GM12872 (cell line): ENCODE results near the gene LRRC2.

ENCODE experiments used
- TF ChIP-seq, protein P1 (sequence below): IDR thresholded peaks from 3 replicates; pipeline ENCODE4 v1.5.1; 2011; ENCODE audit warnings: low read depth, mild to moderate bottlenecking, low read length, moderate library complexity; ENCODE audit not compliant: insufficient read depth

The LRRC2 gene

DNA sequence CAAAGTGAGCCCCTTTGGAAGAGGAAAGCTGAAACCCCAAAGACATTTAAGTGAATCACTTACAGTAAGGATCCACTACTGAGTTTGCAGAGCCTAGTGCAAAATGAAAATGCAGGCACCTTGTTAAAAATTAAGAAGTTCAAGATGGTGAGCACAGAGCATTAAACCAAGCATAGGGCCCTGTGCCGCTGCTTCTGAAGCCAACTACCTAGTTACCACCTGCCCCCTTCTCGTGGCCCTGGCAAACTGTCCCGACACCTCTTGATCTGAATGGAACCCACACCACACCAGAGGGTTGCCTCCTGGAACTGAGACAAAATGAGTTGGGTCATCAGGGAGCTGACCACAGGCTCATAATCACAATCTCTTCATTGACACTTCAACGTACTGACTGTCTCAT, 25.6 kb downstream of the LRRC2 start:
- TF ChIP-seq, protein P1, sequence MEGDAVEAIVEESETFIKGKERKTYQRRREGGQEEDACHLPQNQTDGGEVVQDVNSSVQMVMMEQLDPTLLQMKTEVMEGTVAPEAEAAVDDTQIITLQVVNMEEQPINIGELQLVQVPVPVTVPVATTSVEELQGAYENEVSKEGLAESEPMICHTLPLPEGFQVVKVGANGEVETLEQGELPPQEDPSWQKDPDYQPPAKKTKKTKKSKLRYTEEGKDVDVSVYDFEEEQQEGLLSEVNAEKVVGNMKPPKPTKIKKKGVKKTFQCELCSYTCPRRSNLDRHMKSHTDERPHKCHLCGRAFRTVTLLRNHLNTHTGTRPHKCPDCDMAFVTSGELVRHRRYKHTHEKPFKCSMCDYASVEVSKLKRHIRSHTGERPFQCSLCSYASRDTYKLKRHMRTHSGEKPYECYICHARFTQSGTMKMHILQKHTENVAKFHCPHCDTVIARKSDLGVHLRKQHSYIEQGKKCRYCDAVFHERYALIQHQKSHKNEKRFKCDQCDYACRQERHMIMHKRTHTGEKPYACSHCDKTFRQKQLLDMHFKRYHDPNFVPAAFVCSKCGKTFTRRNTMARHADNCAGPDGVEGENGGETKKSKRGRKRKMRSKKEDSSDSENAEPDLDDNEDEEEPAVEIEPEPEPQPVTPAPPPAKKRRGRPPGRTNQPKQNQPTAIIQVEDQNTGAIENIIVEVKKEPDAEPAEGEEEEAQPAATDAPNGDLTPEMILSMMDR = no peak

DNA sequence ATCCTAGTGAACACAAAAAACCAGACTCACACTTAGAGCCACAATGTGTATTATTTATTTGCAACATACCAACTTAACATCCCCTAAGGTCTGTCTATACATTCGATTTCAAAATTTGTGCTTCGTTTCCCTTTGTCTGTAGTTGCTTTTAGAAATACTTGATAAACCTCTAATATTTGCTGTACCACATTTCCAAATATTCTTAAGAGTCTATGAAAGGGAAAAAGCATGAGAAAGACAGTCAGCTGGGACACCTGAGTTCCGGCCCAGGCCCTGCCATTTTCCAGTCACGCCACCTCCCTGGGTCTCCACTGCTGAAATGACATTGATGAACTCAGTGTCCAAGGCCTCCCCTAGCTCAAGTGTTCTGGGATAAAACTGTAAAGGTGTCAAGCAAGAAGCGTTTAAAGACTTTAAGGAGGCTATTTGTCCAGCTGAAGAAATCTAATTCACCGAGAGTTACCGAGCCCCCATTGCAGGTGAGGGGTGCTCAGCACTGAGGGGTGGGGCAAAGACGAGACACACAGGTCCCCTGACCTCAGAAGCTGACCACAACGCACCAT, 26.6 kb downstream of the LRRC2 start:
- TF ChIP-seq, protein P1 = no peak

DNA sequence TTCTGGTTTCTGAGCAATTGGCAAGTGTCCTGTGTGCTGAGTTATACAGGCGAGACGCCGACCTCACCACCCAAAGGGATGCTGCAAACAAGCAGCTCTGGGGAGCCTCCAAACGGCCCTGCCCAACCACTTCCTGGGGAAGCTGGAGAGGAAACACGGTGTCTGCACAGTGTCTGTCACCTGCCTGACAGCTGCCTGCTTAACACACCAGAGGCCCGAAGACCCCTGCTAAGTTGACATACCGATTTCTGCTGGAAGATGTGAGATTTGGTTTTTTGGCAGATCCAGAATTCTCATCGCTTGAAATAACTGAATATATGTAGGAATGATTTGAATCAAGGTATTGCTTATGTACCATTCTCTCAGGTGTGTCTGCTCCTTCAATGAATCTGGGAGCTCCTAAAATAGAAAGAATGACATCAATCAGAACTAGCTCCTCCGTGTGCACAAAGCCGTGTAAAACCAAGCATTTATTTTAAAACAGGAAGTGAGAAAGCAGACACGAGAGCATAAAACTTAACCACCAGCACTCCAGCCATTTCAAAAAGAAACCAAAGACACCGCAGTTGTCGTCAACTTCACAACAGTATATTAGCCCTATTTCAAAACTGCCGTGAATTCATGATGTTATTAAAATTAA, 27.2 kb downstream of the LRRC2 start:
- TF ChIP-seq, protein P1 = no peak

DNA sequence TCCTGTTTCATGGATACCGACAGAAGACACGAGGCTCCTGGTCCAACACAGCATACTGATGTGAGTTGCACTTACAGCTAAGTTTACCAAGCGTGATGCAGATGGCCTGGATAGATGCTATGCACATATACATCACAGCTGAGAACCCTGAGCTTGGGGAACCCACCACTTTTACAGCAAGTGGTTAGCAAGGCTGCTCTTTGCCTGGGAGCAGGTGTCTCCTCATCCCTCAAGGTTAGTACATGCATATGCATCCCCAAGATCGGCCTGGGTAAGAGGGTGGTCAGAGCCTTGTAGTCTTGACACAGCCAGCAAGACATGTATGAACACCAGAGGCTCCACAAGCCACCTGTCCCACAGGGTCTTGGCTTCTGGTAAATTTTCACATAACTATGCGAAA, 28.3 kb downstream of the LRRC2 start:
- TF ChIP-seq, protein P1 = no peak

DNA sequence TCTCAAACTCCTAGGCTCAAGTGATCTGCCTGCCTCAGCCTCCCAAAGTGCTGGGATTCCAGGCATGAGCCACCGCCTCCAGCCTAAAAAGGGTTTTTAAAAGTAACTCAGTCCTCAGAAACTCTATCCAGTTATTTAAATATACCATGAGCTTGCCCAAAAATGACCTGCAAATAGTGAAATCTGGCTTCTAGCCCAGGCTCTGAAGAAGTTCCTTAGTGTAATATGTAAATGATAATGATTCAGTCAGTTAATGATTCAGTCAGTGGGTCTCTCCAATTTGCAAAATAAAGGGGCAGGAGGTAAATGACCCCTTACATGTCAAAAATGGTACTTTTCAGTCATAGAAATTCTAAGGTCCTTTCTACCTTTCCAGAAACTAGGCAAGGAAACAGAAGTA, 28.8 kb downstream of the LRRC2 start:
- TF ChIP-seq, protein P1 = no peak

DNA sequence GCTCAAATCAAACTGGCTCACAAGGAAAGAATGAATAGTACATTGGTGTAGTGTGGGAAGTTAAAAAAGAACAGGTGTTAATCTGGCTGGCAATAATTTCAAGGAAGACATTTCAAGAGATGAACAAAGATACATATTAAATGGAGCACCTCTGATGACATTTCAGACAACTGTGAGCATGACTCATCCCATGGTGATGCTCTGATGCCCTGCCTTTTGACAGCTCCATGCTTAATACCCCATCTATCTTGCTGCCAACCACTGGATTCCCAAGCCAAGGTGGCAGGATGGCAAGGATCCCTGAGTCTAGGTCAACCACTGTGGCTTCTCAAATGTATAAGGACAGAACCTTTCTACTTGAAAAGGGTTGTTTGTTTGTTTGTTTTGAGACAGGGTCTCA, 29.3 kb downstream of the LRRC2 start:
- TF ChIP-seq, protein P1 = no peak

DNA sequence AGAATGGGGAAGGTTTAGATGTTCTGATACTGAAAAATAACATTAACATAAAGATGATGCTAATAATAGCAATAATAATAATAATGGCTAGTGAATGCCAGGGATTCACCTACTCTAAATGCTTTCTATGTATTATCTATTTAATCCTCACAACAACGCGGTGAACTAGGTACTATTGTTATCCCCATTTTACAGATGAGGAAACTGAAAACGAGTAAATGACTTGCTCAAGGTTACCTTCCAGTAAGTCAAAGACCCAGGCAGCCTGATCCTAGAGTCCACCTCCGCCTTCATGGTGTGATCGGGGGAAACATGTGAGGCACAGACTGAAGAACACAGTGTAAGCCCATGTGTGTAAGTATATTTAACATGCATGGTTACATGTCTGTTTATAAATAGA, 30.4 kb downstream of the LRRC2 start:
- TF ChIP-seq, protein P1 = no peak
